ENCODE data around the gene NKX2-1. TPM values are rescaled to one million over a fixed set of nuclear protein-coding genes. Genes with fewer than 3 reads are reported as not detected.

The NKX2-1 gene
- total and polyA plus RNA-seq, 12 donors: 0.11 to 0.87 (median 0.15) TPM; not detected in 9

DNA sequence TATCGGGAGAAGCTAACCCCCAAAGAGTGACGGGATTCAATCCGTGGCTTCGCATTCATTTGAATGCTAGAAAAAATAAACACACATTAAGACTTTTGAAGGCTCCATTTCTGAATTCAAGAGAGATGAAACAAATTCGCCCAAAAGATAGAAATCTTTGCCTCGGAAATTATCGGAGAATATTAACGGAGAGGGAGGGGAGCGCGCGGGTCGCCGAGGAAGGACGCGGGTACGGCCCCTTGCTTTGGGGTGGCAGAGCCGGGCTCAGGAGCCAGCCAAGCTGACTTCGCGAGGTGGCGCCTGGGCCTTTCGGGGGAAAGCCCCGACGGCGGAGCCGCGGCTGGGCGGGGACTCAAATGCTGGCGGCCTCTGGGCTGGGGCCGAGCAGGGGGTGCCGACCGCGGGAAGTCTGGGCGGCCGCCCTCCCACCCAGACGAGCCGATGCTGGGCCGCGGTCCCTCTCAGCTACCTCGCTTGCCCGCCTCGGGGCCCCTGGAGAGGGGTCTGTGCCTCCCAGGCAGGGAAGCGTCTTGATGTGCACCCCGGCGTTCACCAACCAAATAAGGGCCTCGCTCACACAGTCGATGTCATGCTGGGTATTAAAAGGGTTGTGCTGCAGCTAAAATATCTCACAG lies 14.7 kb downstream of the NKX2-1 start:
- Histone ChIP-seq H3K27me3 (peaks cover 86% of the 10 kb centered on the region), H3K36me3 (replicated peaks in 1 of 2) (no peaks in the 10 kb centered on the region), H3K4me3 (no peak overlapping the region), H3K9me3 (replicated peaks in 1 of 3) (no peaks in the 10 kb centered on the region), H3K27ac (no peak overlapping the region), H3K4me1 (replicated peaks in 1 of 2) (no peaks in the 10 kb centered on the region)
- intact Hi-C loops (cut with DNase I): no loop called here
- DNase-seq: no peak
- 5 to 12% (median 7%) methylated on average over 23 to 46 of the region's 46 CpGs for WGBS, 4 donors
- TF ChIP-seq, protein P1, sequence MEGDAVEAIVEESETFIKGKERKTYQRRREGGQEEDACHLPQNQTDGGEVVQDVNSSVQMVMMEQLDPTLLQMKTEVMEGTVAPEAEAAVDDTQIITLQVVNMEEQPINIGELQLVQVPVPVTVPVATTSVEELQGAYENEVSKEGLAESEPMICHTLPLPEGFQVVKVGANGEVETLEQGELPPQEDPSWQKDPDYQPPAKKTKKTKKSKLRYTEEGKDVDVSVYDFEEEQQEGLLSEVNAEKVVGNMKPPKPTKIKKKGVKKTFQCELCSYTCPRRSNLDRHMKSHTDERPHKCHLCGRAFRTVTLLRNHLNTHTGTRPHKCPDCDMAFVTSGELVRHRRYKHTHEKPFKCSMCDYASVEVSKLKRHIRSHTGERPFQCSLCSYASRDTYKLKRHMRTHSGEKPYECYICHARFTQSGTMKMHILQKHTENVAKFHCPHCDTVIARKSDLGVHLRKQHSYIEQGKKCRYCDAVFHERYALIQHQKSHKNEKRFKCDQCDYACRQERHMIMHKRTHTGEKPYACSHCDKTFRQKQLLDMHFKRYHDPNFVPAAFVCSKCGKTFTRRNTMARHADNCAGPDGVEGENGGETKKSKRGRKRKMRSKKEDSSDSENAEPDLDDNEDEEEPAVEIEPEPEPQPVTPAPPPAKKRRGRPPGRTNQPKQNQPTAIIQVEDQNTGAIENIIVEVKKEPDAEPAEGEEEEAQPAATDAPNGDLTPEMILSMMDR (IDR thresholded peaks at IDR 0.05): no peak
- TF ChIP-seq POLR2A (IDR thresholded peaks at IDR 0.05): no peak

DNA sequence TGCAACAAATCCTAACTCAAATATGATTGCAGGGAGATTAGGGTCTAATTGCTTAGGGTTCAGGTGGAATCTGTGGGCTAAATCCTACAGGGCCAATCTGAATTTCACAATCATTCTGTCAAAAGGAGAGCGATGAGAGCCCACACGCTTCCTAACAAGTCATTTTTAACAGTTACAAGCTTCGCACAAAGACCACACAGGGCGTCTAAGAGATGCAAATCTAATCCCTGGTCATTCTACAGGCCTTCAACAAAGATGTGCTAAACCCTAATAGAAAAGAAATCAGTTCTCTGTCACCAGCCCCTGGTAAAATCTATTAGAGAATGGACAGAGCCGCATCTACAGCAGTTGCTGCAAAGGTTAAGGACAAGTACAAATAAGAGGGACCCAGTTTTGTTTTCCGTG lies 15.3 kb downstream of the NKX2-1 start:
- no peaks in the 10 kb centered on the region for H3K9me3 ChIP-seq (replicated peaks in 1 of 3)
- intact Hi-C loops (cut with DNase I): no loop called here
- no peak overlapping the region for H3K4me3 ChIP-seq
- no peak for DNase-seq
- WGBS, 4 donors: 25 to 31% (median 28%) methylated on average over 6 of the region's 6 CpGs
- H3K27me3 ChIP-seq: peaks cover 81% of the 10 kb centered on the region
- TF ChIP-seq, protein P1 (IDR thresholded peaks at IDR 0.05): no peak
- no peak for TF ChIP-seq POLR2A (IDR thresholded peaks at IDR 0.05)
- H3K27ac ChIP-seq: no peak overlapping the region
- H3K36me3 ChIP-seq (replicated peaks in 1 of 2): no peaks in the 10 kb centered on the region
- H3K4me1 ChIP-seq (replicated peaks in 1 of 2): no peaks in the 10 kb centered on the region

- DNase-seq: no peak
- TF ChIP-seq POLR2A (IDR thresholded peaks at IDR 0.05): no peak
- TF ChIP-seq, protein P1 (IDR thresholded peaks at IDR 0.05): no peak
These were observed 16.0 kb downstream of the NKX2-1 start for GRCh38 chr14:36503771-36504741.

More at GRCh38 chr14:36503771-36504741, 16.0 kb downstream of the NKX2-1 start:
- Histone ChIP-seq H3K4me3 (no peak overlapping the region), H3K27ac (no peak overlapping the region), H3K9me3 (replicated peaks in 1 of 3) (no peaks in the 10 kb centered on the region), H3K36me3 (replicated peaks in 1 of 2) (no peaks in the 10 kb centered on the region), H3K27me3 (peaks cover 74% of the 10 kb centered on the region), H3K4me1 (replicated peaks in 1 of 2) (no peaks in the 10 kb centered on the region)
- intact Hi-C loops (cut with DNase I): no loop called here
- 4 to 8% (median 5%) methylated on average over 45 to 68 of the region's 68 CpGs for WGBS, 4 donors

Measured in adrenal gland (tissue), 12 donors.